ENCODE results near the gene NTNG2.

- TF ChIP-seq CTCF (IDR thresholded peaks at IDR 0.05; ENCODE audit: insufficient read depth, low read depth, low read length) (no peak), EZH2 (IDR thresholded peaks at IDR 0.05; ENCODE audit: insufficient read depth, low read length) (no peak)
These were observed 83.6 kb downstream of the NTNG2 start for GRCh38 chr9:132245465-132245864.
